ENCODE data around the gene DYRK1A. TPM values are rescaled to one million over a fixed set of nuclear protein-coding genes. Genes with fewer than 3 reads are reported as not detected.

Gene DYRK1A
- total RNA-seq, 1 experiment from 2014 or later = 36.9 TPM

DNA sequence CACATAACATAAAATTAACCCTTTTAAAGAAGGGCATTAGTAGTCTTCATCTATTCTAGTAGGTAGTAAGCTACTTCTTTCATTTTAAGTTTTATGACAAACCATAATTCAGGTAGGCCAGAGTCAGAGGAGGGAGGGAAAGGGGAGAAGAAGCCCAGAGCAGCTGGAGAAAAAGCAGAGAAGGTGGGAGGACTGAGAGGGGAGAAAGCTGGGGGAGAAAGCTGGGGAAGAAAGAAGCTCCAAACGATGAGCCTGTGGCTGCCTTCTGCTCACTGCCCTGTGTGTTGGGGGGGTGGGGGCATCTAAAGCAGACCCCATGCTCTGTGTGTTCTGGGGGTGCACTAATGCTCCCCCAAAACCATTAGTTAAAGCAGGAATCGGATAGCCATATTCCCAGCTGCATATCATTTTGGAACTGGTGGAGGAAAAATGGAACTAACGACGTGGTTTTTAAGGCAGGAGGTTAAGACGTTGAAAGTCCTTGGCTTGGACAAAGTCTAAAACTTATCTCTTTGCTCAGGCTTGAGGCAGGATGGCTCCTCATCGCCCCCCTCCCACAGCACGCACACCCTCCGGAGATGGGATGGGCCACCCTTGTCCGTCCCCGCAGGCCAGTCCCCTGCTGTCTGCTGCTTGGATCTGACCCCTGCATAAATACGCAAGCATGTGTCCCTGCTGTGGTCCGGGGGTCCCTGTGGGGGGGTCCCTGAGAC lies 184.2 kb downstream of the DYRK1A start:
- no peak for DNase-seq (ENCODE audit: low read depth)

DNA sequence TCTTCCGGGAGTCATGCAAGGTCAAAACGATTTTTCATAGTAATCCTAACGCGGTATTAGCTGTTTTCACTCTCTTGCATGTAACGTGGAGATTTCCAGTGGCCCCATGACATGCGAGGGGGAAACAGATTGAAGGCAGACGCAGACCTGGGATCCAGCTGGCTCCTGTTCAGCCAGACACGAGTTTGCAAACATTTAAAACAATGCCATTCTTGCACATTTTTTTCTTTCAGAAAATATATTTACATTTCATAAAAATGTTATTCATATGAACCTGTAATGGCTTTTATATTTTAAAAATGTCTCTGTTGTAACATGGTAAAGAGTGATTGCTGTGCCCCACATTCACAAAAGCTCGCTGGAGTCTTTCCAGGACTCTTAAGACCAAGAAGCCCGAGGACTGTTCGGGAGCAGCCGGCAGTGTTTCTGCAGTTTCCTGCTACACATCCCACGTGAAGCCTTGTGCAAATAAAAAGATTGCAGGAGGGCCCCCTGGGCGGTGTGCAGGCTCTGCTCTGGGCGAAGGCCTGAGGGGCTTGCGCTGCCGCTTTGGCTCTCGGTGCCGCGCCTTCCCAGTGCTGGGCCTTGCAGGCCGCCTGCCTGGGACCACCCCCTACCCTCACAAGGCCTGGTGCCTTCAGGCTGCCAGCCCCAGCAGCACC lies 184.9 kb downstream of the DYRK1A start:
- peak; percentile 35 for DNase-seq (ENCODE audit: low read depth)

DNA sequence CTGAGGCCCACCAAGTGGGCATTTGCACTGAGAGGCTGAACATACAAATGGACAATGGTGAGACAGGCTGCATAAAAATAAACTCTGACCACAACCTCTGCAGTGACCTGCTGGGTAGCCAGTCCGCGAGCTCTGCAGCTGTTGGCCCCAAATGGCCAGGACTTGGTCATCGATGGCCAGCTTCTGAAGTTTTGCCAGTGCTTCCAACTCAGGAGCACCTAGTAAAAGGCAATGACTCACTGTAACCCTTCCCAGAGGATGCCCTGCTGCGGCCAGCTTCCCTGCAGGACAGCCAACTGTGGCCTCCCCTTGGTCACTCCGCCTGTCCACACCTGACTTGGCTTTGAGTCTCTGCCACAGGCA lies 185.4 kb downstream of the DYRK1A start:
- DNase-seq (ENCODE audit: low read depth) = no peak

DNA sequence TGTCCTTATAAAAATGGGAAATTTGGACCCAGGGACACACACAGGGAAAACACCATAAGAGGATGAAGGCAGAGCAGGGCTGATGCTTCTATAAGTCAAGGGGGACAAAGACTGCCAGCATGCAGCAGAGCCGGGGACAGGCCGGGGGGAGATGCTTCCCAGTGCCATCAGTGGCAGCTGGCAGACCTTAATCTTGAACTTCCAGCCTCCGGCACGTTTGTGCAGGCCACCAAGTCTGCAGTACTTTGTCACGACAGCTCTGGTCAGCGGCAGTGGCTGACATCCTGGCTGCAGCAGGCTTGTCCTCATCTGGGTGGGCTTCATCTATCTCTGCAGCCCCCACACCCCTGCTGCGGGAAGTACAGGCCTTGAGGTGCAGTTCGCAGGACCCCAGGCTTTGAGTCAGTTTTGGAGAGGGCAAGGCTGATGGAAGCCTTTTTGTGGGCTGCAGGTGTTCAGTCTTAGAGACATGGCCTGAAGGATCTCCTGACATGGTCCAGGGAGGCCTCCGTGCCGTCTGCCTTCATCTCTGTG lies 186.0 kb downstream of the DYRK1A start:
- DNase-seq (ENCODE audit: low read depth) = no peak

DNA sequence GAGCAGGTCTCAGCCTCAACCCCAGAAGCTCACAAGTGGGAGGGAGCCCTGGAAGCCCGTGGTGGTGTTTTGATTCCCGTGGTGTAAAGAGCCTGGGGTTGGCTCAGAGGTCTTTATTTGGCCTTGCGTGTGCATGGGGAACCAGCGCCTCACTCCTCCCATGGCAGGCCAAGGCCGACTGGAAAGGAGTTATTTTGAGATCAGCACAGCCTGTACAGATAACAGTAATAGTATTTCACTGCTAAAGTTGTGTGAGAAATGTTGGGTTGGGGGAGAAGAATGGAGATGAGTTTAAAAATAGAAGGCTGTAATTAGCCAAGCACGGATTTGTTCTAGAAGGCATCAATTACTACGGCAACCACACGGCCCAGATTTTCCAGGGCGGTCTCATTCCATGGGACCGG lies 186.5 kb downstream of the DYRK1A start:
- no peak for DNase-seq (ENCODE audit: low read depth)

GRCh38 chr21:37554661-37555379 lies 188.2 kb downstream of the DYRK1A start:
- DNase-seq (ENCODE audit: low read depth) = no peak

DNA sequence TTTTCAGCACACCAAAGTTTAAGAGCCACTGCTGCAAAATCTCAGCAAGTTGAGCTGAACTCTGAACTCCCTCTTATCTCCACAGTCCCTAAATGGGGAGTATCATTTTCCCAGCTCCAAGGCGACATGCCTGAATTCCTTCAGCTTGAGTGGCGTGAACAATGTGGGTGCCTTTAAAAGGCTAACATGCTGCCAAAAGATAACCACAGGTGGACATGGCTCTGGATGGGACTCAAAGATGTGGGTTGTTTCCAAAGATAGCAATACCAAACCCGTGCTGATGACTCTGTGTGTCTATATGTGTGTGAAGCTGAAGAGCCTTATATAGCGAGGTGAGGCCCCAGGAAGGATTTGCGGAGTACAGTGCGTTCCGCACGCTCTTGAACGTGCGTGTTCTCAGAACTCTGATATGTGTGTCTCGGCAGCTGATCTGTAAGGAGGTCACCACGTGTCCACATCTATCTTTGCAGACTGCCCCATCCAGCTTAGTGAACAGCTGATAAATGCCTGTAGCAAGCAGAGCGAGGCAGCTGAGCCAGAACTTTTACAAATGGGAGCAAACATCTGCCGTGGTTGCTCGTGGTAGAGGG lies 189.2 kb downstream of the DYRK1A start:
- DNase-seq (ENCODE audit: low read depth) = no peak

DNA sequence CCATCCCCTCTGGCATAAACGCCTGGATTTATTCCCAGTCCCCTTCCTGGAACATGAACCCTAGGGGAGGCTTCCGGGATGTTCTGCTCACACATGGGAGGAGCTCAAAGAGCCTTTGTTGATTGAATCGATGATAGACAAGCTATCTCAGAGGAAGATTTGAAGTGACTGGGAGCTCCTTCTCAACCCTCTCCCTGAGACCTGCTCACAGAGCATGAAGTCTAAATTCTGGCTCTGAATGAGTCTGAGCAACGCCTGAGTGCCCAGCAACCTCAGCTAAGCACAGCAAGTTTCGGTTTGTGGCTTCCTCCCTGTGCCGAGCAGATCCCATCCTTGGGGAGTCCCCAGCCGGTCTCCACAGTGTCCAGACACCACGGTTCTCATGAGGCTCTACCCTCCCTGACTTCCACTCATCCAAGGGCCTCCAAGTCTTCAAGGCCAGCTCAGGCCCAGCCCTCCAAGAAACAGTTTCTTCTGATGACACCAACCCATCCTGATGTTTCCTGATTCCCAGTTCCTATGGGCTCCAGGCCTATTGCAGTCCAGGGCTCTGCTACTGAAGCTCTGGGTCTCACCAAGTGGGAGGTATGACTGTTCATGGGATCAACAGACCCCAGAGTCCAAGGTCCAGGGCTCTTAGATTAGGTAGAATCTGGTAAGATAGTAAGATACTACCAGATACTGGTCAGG lies 190.8 kb downstream of the DYRK1A start:
- DNase-seq (ENCODE audit: low read depth) = no peak

GRCh38 chr21:37558676-37559211 lies 192.2 kb downstream of the DYRK1A start:
- DNase-seq (ENCODE audit: low read depth) = no peak

DNA sequence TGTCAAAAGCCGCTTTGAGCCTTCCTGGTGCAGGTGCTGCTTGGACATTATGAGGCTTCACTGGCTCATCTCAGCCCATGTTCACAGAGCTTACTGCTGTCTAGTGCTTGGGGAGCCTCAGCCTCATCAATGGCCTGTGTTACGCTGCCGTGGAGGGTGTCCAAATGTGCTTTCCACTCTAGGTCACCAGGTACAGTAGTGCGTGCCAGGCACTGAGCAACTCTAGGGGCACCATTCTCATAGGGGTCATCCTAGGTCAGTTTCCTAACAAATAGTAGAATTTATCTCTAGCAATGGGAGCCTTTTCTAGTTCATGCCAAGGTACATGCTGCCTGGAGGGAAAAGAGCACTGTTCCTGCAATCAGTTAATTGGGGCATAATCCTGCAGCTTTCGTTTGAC lies 193.8 kb downstream of the DYRK1A start:
- DNase-seq (ENCODE audit: low read depth) = no peak

GRCh38 chr21:37561506-37561905 lies 194.9 kb downstream of the DYRK1A start:
- no peak for DNase-seq (ENCODE audit: low read depth)

- no peak for DNase-seq (ENCODE audit: low read depth)
Measured at GRCh38 chr21:37561941-37562919, 195.7 kb downstream of the DYRK1A start.

DNA sequence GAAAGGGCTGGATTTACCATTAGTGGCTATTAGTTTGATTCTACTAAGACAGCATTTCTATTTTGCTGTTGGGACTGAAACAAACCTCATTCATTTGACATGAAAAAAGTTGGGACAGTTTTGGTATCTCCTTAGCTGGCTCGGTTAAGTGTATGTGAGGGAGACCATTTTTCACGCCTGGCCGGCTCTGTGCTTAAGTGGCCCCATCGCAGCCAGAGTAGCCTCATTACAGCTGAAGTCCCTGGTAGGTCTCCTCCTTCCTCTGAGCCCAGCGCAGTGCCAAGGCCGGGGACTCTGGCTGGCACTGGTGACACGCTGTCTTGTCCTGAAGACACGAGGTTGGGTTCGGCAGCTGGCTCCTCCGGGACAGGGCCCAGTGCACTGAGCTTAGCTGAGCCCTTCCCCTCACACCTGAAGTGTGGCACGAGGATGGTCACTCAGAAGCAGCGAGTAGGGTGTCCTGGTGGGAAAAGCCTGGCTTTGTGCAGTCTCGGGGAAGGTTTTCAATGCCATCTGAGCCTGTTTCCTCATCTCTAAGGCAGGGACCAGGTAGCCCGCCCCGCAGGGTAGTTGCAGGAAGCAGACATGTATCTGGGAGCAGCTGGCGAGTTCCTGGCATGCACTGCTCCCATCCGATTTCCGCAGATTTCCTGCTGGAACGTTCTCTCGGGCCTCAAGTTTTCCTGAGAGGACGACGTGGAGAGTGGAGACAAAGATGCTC lies 196.5 kb downstream of the DYRK1A start:
- DNase-seq (ENCODE audit: low read depth) = no peak

- DNase-seq (ENCODE audit: low read depth) = peak; percentile 99
Measured at GRCh38 chr21:37563641-37564340, 197.2 kb downstream of the DYRK1A start.

DNA sequence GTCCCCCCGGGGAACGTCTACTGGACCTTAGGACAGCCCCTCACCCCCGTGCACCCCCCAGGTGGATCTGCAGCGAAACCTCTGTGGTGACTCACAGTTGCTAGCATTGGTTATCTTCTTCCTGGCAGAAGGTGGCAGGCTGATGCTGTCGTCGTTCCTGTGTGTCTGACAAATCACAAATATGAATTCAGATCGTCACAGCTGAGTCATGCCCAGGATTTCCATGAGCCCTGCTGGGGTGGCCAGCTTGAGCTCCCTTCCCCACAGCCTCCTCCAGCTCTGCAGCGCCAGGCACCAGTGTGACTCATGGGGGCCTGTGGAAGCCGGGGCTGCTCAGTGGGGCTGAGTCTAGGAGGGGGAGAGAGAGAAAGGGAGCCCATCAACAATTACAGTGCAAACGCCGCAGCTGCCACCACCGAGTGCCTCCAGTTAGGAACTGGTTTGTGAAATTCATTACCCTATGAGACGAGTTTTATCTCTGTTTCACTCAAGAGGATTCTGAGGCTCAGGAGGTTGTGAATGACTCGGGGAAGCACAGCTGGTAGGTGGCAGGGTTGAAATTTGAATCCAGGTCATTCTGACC lies 197.9 kb downstream of the DYRK1A start:
- DNase-seq (ENCODE audit: low read depth) = peak; percentile 100

- DNase-seq (ENCODE audit: low read depth) = peak; percentile 69
Measured at GRCh38 chr21:37564924-37565529, 198.5 kb downstream of the DYRK1A start.

GRCh38 chr21:37565530-37566223 lies 199.1 kb downstream of the DYRK1A start:
- DNase-seq (ENCODE audit: low read depth) = peak; percentile 63

Data from Daoy (cell line).